H1 (cell line): Measurements from ENCODE around the gene SLC22A3. TPM values are rescaled to one million over a fixed set of nuclear protein-coding genes. Genes with fewer than 3 reads are reported as not detected.

Source experiments
- BRCA1 ChIP-seq: IDR thresholded peaks from 2 replicates; pipeline ENCODE4 v1.6.1; 2012; ENCODE audit warnings: low read depth, low read length, improper control_type of control experiment
- GABPA ChIP-seq: IDR thresholded peaks from 2 replicates; pipeline ENCODE4 v1.6.1; 2011; ENCODE audit warnings: mild to moderate bottlenecking, low read length, moderate library complexity, borderline replicate concordance; ENCODE audit not compliant: insufficient read depth
- SUZ12 ChIP-seq: fragments of 200-600 bp; sonication (generic); IDR thresholded peaks from 2 replicates; pipeline ENCODE4 v1.6.1; 2012; ENCODE audit warnings: mild to moderate bottlenecking, inconsistent platforms, low read length, moderate library complexity, mixed read lengths
- polyA plus RNA-seq, 7 experiments: library from polyadenylated mRNA; depleted of rRNA in 3 of 7; stranded (reverse) in 5 of 7; unstranded in 2 of 7; fragments of >200 nt in 5 of 7; fragments of 200-250 nt in 2 of 7; gene quantifications; 1 replicate in 5 of 7; 2 replicates in 1 of 7; 4 replicates in 1 of 7; pipeline versions ENCODE4 v1.2.1 to v1.2.3, GENCODE V29; 2011 to 2013; ENCODE audit warnings: missing spikeins in 2 of 7, mixed read lengths in 2 of 7
- total RNA-seq: library from RNA; stranded (reverse); fragmentation: NEBNext Ultra II Directional; extraction: Animal tissue kit (Norgen Biotek cat#: 25700); gene quantifications from 2 replicates; pipeline ENCODE4 v1.2.1, GENCODE V29; 2021

SLC22A3 gene
- total and polyA plus RNA-seq, 2 of the 8 experiments (the other 6 are each of a cell fraction or from before 2014, with no cell fraction given): 1.0 to 2.9 TPM

- TF ChIP-seq BRCA1: no peak
- TF ChIP-seq GABPA: no peak
- TF ChIP-seq SUZ12: no peak
Measured at GRCh38 chr6:160331753-160332152, 16.4 kb upstream of the SLC22A3 start (continued).
